B cell (primary cell): ENCODE data around the gene KCNH1. TPM values are rescaled to one million over a fixed set of nuclear protein-coding genes. Genes with fewer than 3 reads are reported as not detected.

Source experiments
- ATAC-seq: fragments of 200-7000 bp; cut with Tn5 transposase; one replicate; pipeline ENCODE4 v1.10.0; 2021; ENCODE audit warnings: low read depth, mild to moderate bottlenecking, moderate number of reproducible peaks, moderate library complexity
- CTCF ChIA-PET: fragments of 350-600 bp; sonication (Branson Sonifier 250); formaldehyde crosslinking; loops from one replicate; lab custom pipeline; 2021; ENCODE audit warnings: antibody characterized with exemption, inconsistent platforms; lab: Charles Lee
- POLR2A ChIA-PET: fragments of 350-600 bp; sonication (Branson Sonifier 250); formaldehyde crosslinking; loops from one replicate; lab custom pipeline; 2021; ENCODE audit warnings: antibody characterized with exemption; lab: Charles Lee
- DNase-seq: peaks from one replicate; pipeline ENCODE4 v3.0.0; 2013
- H2AFZ ChIP-seq: 2 replicates; pipeline ENCODE4 v1.6.1; 2012; ENCODE audit warnings: mild to moderate bottlenecking, low read depth, low read length; ENCODE audit not compliant: insufficient read depth, poor library complexity, severe bottlenecking
- H3K27ac ChIP-seq, 2 donors: 1 replicate in 1 of 2; 2 replicates in 1 of 2; pipeline ENCODE4 v1.5.1; 2012 to 2013; ENCODE audit warnings: low read length in 2 of 2, mild to moderate bottlenecking in 2 of 2, moderate library complexity in 1 of 2
- H3K27me3 ChIP-seq, 4 experiments: fragments of 200-600 bp in 1 of 4; sonication (generic) in 1 of 4; replicated peaks in 1 of 4; 1 replicate in 2 of 4; 2 replicates in 2 of 4; pipeline versions ENCODE4 v1.6.1 to v1.7.0; 2013 to 2016; ENCODE audit warnings: low read length in 3 of 4, mild to moderate bottlenecking in 2 of 4, mixed read lengths in 1 of 4, moderate library complexity in 1 of 4; ENCODE audit not compliant: insufficient read depth in 4 of 4, control insufficient read depth in 3 of 4; ENCODE audit errors: control extremely low read depth in 1 of 4
- H3K36me3 ChIP-seq, 2 experiments: replicated peaks in 1 of 2; 1 replicate in 1 of 2; 2 replicates in 1 of 2; pipeline versions ENCODE4 v1.6.1 to v1.7.1; 2013; ENCODE audit warnings: low read length in 1 of 2; ENCODE audit not compliant: insufficient read depth in 2 of 2, control insufficient read depth in 1 of 2; ENCODE audit errors: control extremely low read depth in 1 of 2, extremely low read depth in 1 of 2
- H3K4me1 ChIP-seq, 2 donors: fragments of 200-600 bp in 1 of 2; sonication (generic) in 1 of 2; 1 replicate in 1 of 2; 2 replicates in 1 of 2; pipeline versions ENCODE4 v1.5.1 to v1.6.1; 2013 to 2017; ENCODE audit warnings: low read length in 2 of 2; ENCODE audit not compliant: control insufficient read depth in 2 of 2, insufficient read depth in 2 of 2
- H3K4me2 ChIP-seq: replicated peaks from 2 replicates; pipeline ENCODE3; 2012; ENCODE audit warnings: mild to moderate bottlenecking, low read depth, low read length; ENCODE audit not compliant: poor library complexity, severe bottlenecking
- H3K4me3 ChIP-seq, 5 experiments: fragments of 200-600 bp in 1 of 5; sonication (generic) in 1 of 5; 1 replicate in 3 of 5; 2 replicates in 2 of 5; pipeline versions ENCODE4 v1.5.1 to v1.7.0; 2011 to 2016; ENCODE audit warnings: low read length in 4 of 5, mild to moderate bottlenecking in 4 of 5, low read depth in 2 of 5, control low read depth in 1 of 5, moderate library complexity in 1 of 5; ENCODE audit not compliant: insufficient read depth in 1 of 5; ENCODE audit errors: control extremely low read depth in 1 of 5, extremely low read depth in 1 of 5
- H3K79me2 ChIP-seq: fragments of 200-600 bp; sonication (generic); one replicate; pipeline ENCODE4 v1.6.0; 2016; ENCODE audit warnings: low read length; ENCODE audit not compliant: control insufficient read depth, insufficient read depth
- H3K9ac ChIP-seq: fragments of 200-600 bp; sonication (generic); 2 replicates; pipeline ENCODE4 v1.6.1; 2017; ENCODE audit warnings: mild to moderate bottlenecking, low read length, moderate library complexity
- H3K9me3 ChIP-seq, 3 donors: one replicate each; pipeline versions ENCODE4 v1.6.1 to v1.7.1; 2013; ENCODE audit warnings: low read length in 2 of 3; ENCODE audit not compliant: control insufficient read depth in 2 of 3, insufficient read depth in 1 of 3; ENCODE audit errors: control extremely low read depth in 1 of 3
- H4K20me1 ChIP-seq: 2 replicates; pipeline ENCODE4 v1.6.0; 2012; ENCODE audit warnings: mild to moderate bottlenecking, low read length; ENCODE audit not compliant: insufficient read depth, control insufficient read depth, poor library complexity, severe bottlenecking
- H3K27ac Mint-ChIP-seq: one replicate; pipeline ENCODE4 v1.8.0; 2021; ENCODE audit warnings: mixed read lengths
- H3K27me3 Mint-ChIP-seq: one replicate; pipeline ENCODE4 v1.8.0; 2021; ENCODE audit warnings: mixed read lengths
- H3K4me1 Mint-ChIP-seq: one replicate; pipeline ENCODE4 v1.8.0; 2021; ENCODE audit warnings: mixed read lengths
- H3K4me3 Mint-ChIP-seq: one replicate; pipeline ENCODE4 v1.8.0; 2021; ENCODE audit warnings: mixed read lengths
- H3K9me3 Mint-ChIP-seq: one replicate; pipeline ENCODE4 v1.8.0; 2022; ENCODE audit warnings: mixed read lengths; ENCODE audit not compliant: insufficient read depth
- EZH2 ChIP-seq: IDR thresholded peaks from 2 replicates; pipeline ENCODE4 v1.6.1; 2012; ENCODE audit warnings: borderline replicate concordance, low read depth, mild to moderate bottlenecking, moderate library complexity, low read length; ENCODE audit not compliant: insufficient read depth, poor library complexity, severe bottlenecking
- WGBS: methylation state at CpG from one replicate; pipeline ENCODE4 v1.1.5; 2013; ENCODE audit warnings: missing lambda C conversion rate; ENCODE audit not compliant: insufficient coverage; 5-methylcytosine and 5-hydroxymethylcytosine counted together
- intact Hi-C: fragments of 100-400 bp; cut with micrococcal nuclease; formaldehyde crosslinking; loops from one replicate; pipeline ENCODE4 v1.10.0; 2022
- polyA plus RNA-seq: library from polyadenylated mRNA; depleted of rRNA; stranded (reverse); fragments of >200 nt; gene quantifications from 2 replicates; pipeline ENCODE4 v1.2.3, GENCODE V29; 2012
- total RNA-seq, 2 donors: library from RNA; stranded (reverse); fragments of 120-200 nt in 1 of 2; gene quantifications; 1 replicate in 1 of 2; 2 replicates in 1 of 2; pipeline versions ENCODE4 v1.2.3 to v1.2.4, GENCODE V29; 2013 to 2022
- TF ChIP-seq, protein P1 (sequence below): fragments of 200-600 bp; IDR thresholded peaks from one replicate; pipeline ENCODE4 v1.8.0; 2022; ENCODE audit warnings: antibody characterized with exemption, mild to moderate bottlenecking

Gene KCNH1
- total and polyA plus RNA-seq, 2 donors (not counting 1 experiment from before 2014, with no cell fraction given), result not detected

DNA sequence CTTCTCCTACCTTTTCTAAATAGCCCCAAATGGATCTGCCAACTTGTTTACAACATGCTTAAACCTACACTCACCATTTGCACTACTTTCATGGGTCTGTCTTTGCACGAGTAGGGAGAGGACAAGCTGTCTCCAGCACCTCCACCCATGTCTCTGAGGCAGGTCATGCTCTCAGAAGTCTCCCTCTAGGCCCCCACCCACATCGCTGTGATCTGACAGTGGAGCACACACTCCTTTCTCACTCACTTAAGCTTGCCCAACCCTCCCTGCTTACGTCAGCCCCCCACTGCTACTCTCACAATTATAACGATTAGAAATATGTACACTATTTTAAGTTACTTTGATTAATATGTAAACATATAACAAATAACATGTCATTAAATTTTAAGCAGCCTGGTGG lies 141.1 kb downstream of the KCNH1 start:
- ChIA-PET CTCF (no interaction called here), POLR2A (no interaction called here)
- no peak for ATAC-seq
- no peak overlapping the region for H3K27ac Mint-ChIP-seq
- H3K4me1 Mint-ChIP-seq, result no peaks in the 10 kb centered on the region
- no peak overlapping the region for H3K4me3 Mint-ChIP-seq
- Histone ChIP-seq H3K27me3 (no peaks in the 10 kb centered on the region), H3K9ac (no peak overlapping the region), H3K27ac (no peak overlapping the region), H4K20me1 (no peaks in the 10 kb centered on the region), H3K4me1 (no peaks in the 10 kb centered on the region), H3K36me3 (no peaks in the 10 kb centered on the region), H3K9me3 (peaks cover 0 to 1% (median 0%) of the 10 kb centered on the region in 3 donors), H3K79me2 (no peaks in the 10 kb centered on the region), H2AFZ (no peak overlapping the region), H3K4me3 (no peak overlapping the region), H3K4me2 (no peak overlapping the region)
- no peaks in the 10 kb centered on the region for H3K9me3 Mint-ChIP-seq
- TF ChIP-seq EZH2, result no peak
- TF ChIP-seq, protein P1, sequence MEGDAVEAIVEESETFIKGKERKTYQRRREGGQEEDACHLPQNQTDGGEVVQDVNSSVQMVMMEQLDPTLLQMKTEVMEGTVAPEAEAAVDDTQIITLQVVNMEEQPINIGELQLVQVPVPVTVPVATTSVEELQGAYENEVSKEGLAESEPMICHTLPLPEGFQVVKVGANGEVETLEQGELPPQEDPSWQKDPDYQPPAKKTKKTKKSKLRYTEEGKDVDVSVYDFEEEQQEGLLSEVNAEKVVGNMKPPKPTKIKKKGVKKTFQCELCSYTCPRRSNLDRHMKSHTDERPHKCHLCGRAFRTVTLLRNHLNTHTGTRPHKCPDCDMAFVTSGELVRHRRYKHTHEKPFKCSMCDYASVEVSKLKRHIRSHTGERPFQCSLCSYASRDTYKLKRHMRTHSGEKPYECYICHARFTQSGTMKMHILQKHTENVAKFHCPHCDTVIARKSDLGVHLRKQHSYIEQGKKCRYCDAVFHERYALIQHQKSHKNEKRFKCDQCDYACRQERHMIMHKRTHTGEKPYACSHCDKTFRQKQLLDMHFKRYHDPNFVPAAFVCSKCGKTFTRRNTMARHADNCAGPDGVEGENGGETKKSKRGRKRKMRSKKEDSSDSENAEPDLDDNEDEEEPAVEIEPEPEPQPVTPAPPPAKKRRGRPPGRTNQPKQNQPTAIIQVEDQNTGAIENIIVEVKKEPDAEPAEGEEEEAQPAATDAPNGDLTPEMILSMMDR, result no peak
- WGBS, result 33% methylated on average over 1 of the region's 4 CpGs
- H3K27me3 Mint-ChIP-seq, result peaks cover 32% of the 10 kb centered on the region
- no peak for DNase-seq
- intact Hi-C loops, result no loop called here

DNA sequence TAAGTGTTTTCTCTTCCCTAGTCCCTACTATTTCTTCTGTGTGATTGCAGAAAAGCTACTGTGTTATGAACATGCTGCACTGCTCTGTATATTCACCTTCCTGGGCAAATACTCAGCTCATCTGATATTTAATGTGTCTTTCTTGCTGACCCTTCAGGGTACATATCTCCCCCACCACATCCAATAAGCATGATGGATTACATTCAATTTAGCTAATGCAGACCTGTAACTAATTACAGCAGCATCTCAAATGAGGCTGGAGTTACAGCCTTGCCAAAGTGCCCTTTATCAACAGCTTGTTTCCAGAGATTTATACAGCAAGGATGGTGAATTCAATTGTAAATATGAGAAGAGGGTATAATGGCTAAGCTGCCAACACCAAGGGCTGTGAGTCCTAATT lies 144.0 kb downstream of the KCNH1 start:
- Histone ChIP-seq H3K36me3 (no peaks in the 10 kb centered on the region), H3K4me2 (no peak overlapping the region), H4K20me1 (no peaks in the 10 kb centered on the region), H3K79me2 (no peaks in the 10 kb centered on the region), H3K9me3 (peaks cover 0 to 2% (median 0%) of the 10 kb centered on the region in 3 donors), H3K9ac (no peak overlapping the region), H3K27ac (no peak overlapping the region), H3K27me3 (no peaks in the 10 kb centered on the region), H3K4me1 (no peaks in the 10 kb centered on the region), H3K4me3 (no peak overlapping the region), H2AFZ (no peak overlapping the region)
- ChIA-PET CTCF (no interaction called here), POLR2A (no interaction called here)
- TF ChIP-seq, protein P1, result no peak
- TF ChIP-seq EZH2, result no peak
- no peaks in the 10 kb centered on the region for H3K9me3 Mint-ChIP-seq
- peaks cover 29% of the 10 kb centered on the region for H3K27me3 Mint-ChIP-seq
- no peaks in the 10 kb centered on the region for H3K4me1 Mint-ChIP-seq
- no peak for ATAC-seq
- no peak overlapping the region for H3K4me3 Mint-ChIP-seq
- DNase-seq, result no peak
- no peak overlapping the region for H3K27ac Mint-ChIP-seq
- intact Hi-C loops, result no loop called here
